ENCODE measurements around the gene MARCKSL1. TPM values are rescaled to one million over a fixed set of nuclear protein-coding genes. Genes with fewer than 3 reads are reported as not detected.

Gene MARCKSL1
- polyA plus RNA-seq, 1 experiment = 196 TPM

GRCh38 chr1:32339363-32339978 lies 3.4 kb upstream of the MARCKSL1 start:
- no peaks in the 10 kb centered on the region; the same call in 1 of the 2 replicates for H3K9me3 ChIP-seq (ENCODE audit: control insufficient read depth, insufficient read depth, low read length)
- DNase-seq (ENCODE audit: low read depth, low spot score) = no peak
- POLR2A ChIA-PET = interaction anchor here (0.6 kb wide), 1 partner anchor 129 kb away, joined by 3 read pairs; no protein-coding TSS in a partner anchor
- CTCF ChIA-PET = no interaction called here
- no peaks in the 10 kb centered on the region for H3K27me3 ChIP-seq (ENCODE audit: control insufficient read depth, insufficient read depth, low read length)
- no peak overlapping the region for H3K4me3 ChIP-seq (ENCODE audit: low read depth, low read length)
- no peak overlapping the region for H3K27ac ChIP-seq (ENCODE audit: low read depth, low read length)
- TF ChIP-seq CTCF (IDR thresholded peaks at IDR 0.05; ENCODE audit: low read depth, low read length) = no peak

- no peak for TF ChIP-seq CTCF (IDR thresholded peaks at IDR 0.05; ENCODE audit: low read depth, low read length)
- POLR2A ChIA-PET = interaction anchor here (0.6 kb wide), 1 partner anchor 128 kb away, joined by 3 read pairs; no protein-coding TSS in a partner anchor
- no peak for DNase-seq (ENCODE audit: low read depth, low spot score)
- Histone ChIP-seq H3K9me3 (ENCODE audit: control insufficient read depth, insufficient read depth, low read length) (no peaks in the 10 kb centered on the region; the same call in 1 of the 2 replicates), H3K4me3 (ENCODE audit: low read depth, low read length) (no peak overlapping the region), H3K27ac (ENCODE audit: low read depth, low read length) (no peak overlapping the region), H3K27me3 (ENCODE audit: control insufficient read depth, insufficient read depth, low read length) (no peaks in the 10 kb centered on the region)
- CTCF ChIA-PET = no interaction called here
Measured at GRCh38 chr1:32338637-32339145, 2.7 kb upstream of the MARCKSL1 start.

GRCh38 chr1:32337855-32338636 lies 2.0 kb upstream of the MARCKSL1 start:
- no peaks in the 10 kb centered on the region; the same call in 1 of the 2 replicates for H3K9me3 ChIP-seq (ENCODE audit: control insufficient read depth, insufficient read depth, low read length)
- no peaks in the 10 kb centered on the region for H3K27me3 ChIP-seq (ENCODE audit: control insufficient read depth, insufficient read depth, low read length)
- H3K4me3 ChIP-seq (ENCODE audit: low read depth, low read length) = no peak overlapping the region
- H3K27ac ChIP-seq (ENCODE audit: low read depth, low read length) = no peak overlapping the region
- DNase-seq (ENCODE audit: low read depth, low spot score) = no peak
- POLR2A ChIA-PET = interaction anchor here (3.0 kb wide), 1 partner anchor 15 kb away, joined by 83 read pairs; no protein-coding TSS in a partner anchor
- CTCF ChIA-PET = no interaction called here
- no peak for TF ChIP-seq CTCF (IDR thresholded peaks at IDR 0.05; ENCODE audit: low read depth, low read length)

GRCh38 chr1:32336963-32337675 lies 1.1 kb upstream of the MARCKSL1 start:
- ChIA-PET CTCF (no interaction called here), POLR2A (interaction anchor here (1.5 to 3.0 kb wide), 8 partner anchors 15 to 137 kb away, joined by 6 to 83 read pairs (median 22); partner anchors contain the start of genes BSDC1 and CCDC28B)
- Histone ChIP-seq H3K27ac (ENCODE audit: low read depth, low read length) (peak overlapping the region; percentile 21), H3K27me3 (ENCODE audit: control insufficient read depth, insufficient read depth, low read length) (no peaks in the 10 kb centered on the region), H3K9me3 (ENCODE audit: control insufficient read depth, insufficient read depth, low read length) (no peaks in the 10 kb centered on the region; the same call in 1 of the 2 replicates), H3K4me3 (ENCODE audit: low read depth, low read length) (no peak overlapping the region)
- DNase-seq (ENCODE audit: low read depth, low spot score) = no peak
- no peak for TF ChIP-seq CTCF (IDR thresholded peaks at IDR 0.05; ENCODE audit: low read depth, low read length)
